HFFc6 (cell line): ENCODE data around the gene MMS22L. TPM values are rescaled to one million over a fixed set of nuclear protein-coding genes. Genes with fewer than 3 reads are reported as not detected.
A peak's percentile ranks its signal among the peaks of the same experiment; 100 is the strongest.
"Not testable (repeated sequence)": the region's sequence is repeated elsewhere in the genome, so short reads cannot be mapped to it uniquely, and the experiment has no call there.

Experiments used
- DNase-seq: peaks from one replicate; pipeline ENCODE4 v3.0.0-alpha.2; 2018
- H3K27ac Mint-ChIP-seq: 2 replicates; pipeline ENCODE4 v1.8.0; 2020; ENCODE audit warnings: mild to moderate bottlenecking, mixed read lengths
- H3K27me3 Mint-ChIP-seq: 2 replicates; pipeline ENCODE4 v1.8.0; 2021; ENCODE audit warnings: mild to moderate bottlenecking, moderate library complexity, mixed read lengths; ENCODE audit not compliant: insufficient read depth
- H3K36me3 Mint-ChIP-seq: 2 replicates; pipeline ENCODE4 v1.8.0; 2021; ENCODE audit warnings: low read depth, mixed read lengths
- H3K4me1 Mint-ChIP-seq: 2 replicates; pipeline ENCODE4 v1.8.0; 2020; ENCODE audit warnings: low read depth, mixed read lengths
- H3K4me3 Mint-ChIP-seq: 2 replicates; pipeline ENCODE4 v1.8.0; 2020; ENCODE audit warnings: mild to moderate bottlenecking, moderate library complexity, mixed read lengths
- H3K9me3 Mint-ChIP-seq: 2 replicates; pipeline ENCODE4 v1.8.0; 2020; ENCODE audit warnings: mild to moderate bottlenecking, mixed read lengths
- CTCF ChIP-seq: fragments of 200-600 bp; sonication (generic); IDR thresholded peaks from 2 replicates; pipeline ENCODE4 v1.5.0; 2021; ENCODE audit warnings: antibody characterized with exemption, mild to moderate bottlenecking
- total RNA-seq, 6 experiments: library from RNA; stranded (reverse); fragmentation: NEBNext Ultra II Directional; extraction: Animal tissue kit (Norgen Biotek cat#: 25700); gene quantifications; 2 replicates in 1 of 6; 3 replicates in 5 of 6; pipeline ENCODE4 v1.2.3, GENCODE V29; 2021

Gene MMS22L
- total RNA-seq, 6 experiments from 2014 or later, result 6.2 to 15.7 (median 13.6) TPM

GRCh38 chr6:97176468-97176867, 106.5 kb downstream of the MMS22L start:
- DNase-seq, result no peak
- H3K36me3 Mint-ChIP-seq, result peaks cover 13% of the 10 kb centered on the region
- H3K27ac Mint-ChIP-seq, result no peak overlapping the region
- no peak overlapping the region for H3K4me3 Mint-ChIP-seq
- no peaks in the 10 kb centered on the region for H3K9me3 Mint-ChIP-seq
- H3K4me1 Mint-ChIP-seq, result peaks cover 10% of the 10 kb centered on the region; the same call in 1 of the 2 replicates
- TF ChIP-seq CTCF, result no peak
- H3K27me3 Mint-ChIP-seq, result no peaks in the 10 kb centered on the region

- no peaks in the 10 kb centered on the region for H3K27me3 Mint-ChIP-seq
Measured at GRCh38 chr6:97175806-97176205, 107.2 kb downstream of the MMS22L start.

GRCh38 chr6:97174471-97174870, 108.5 kb downstream of the MMS22L start:
- Mint-ChIP-seq H3K4me3 (no peak overlapping the region), H3K27ac (no peak overlapping the region), H3K36me3 (peaks cover 13% of the 10 kb centered on the region), H3K9me3 (no peaks in the 10 kb centered on the region), H3K27me3 (no peaks in the 10 kb centered on the region), H3K4me1 (peaks cover 10% of the 10 kb centered on the region; the same call in 1 of the 2 replicates)
- DNase-seq, result no peak
- TF ChIP-seq CTCF, result no peak

More at GRCh38 chr6:97175806-97176205, 107.2 kb downstream of the MMS22L start:
- Mint-ChIP-seq H3K27ac (no peak overlapping the region), H3K36me3 (peaks cover 13% of the 10 kb centered on the region), H3K4me3 (no peak overlapping the region), H3K4me1 (peaks cover 10% of the 10 kb centered on the region; the same call in 1 of the 2 replicates), H3K9me3 (no peaks in the 10 kb centered on the region)
- no peak for DNase-seq
- TF ChIP-seq CTCF, result no peak

GRCh38 chr6:97160280-97160679, 122.7 kb downstream of the MMS22L start:
- Mint-ChIP-seq H3K9me3 (peaks cover 11% of the 10 kb centered on the region), H3K4me1 (no peaks in the 10 kb centered on the region), H3K4me3 (no peak overlapping the region), H3K27me3 (no peaks in the 10 kb centered on the region), H3K36me3 (peaks cover 65% of the 10 kb centered on the region), H3K27ac (no peak overlapping the region)
- peak; percentile 5 for DNase-seq
- no peak for TF ChIP-seq CTCF

- not testable (repeated sequence) for H3K27me3 Mint-ChIP-seq, H3K4me1 Mint-ChIP-seq, DNase-seq, H3K27ac Mint-ChIP-seq, H3K9me3 Mint-ChIP-seq, H3K4me3 Mint-ChIP-seq
- H3K36me3 Mint-ChIP-seq, result peaks cover 43% of the 10 kb centered on the region
Measured at GRCh38 chr6:97155447-97155846, 127.6 kb downstream of the MMS22L start.

GRCh38 chr6:97154015-97154414, 129.0 kb downstream of the MMS22L start:
- no peaks in the 10 kb centered on the region for H3K9me3 Mint-ChIP-seq
- no peaks in the 10 kb centered on the region for H3K4me1 Mint-ChIP-seq
- peaks cover 38% of the 10 kb centered on the region for H3K36me3 Mint-ChIP-seq
- no peak for DNase-seq
- H3K27me3 Mint-ChIP-seq, result no peaks in the 10 kb centered on the region
- H3K4me3 Mint-ChIP-seq, result no peak overlapping the region
- no peak for TF ChIP-seq CTCF
- H3K27ac Mint-ChIP-seq, result no peak overlapping the region
